Peyer's patch (tissue), 4 donors: ENCODE measurements around the gene CSRP1.

Source experiments
- POLR2A ChIP-seq, 2 donors: fragments of 450-650 bp; IDR thresholded peaks; one replicate each; pipeline ENCODE4 v1.5.1; 2017; ENCODE audit warnings: antibody characterized with exemption in 2 of 2, mild to moderate bottlenecking in 2 of 2, moderate library complexity in 2 of 2
- TF ChIP-seq, protein P1 (sequence below), 6 experiments: fragments of 450-650 bp in 4 of 6; fragments of 200-600 bp in 2 of 6; sonication (generic) in 1 of 6; IDR thresholded peaks; one replicate each; pipeline ENCODE4 v1.5.1; 2017 to 2019; ENCODE audit warnings: antibody characterized with exemption in 6 of 6, mild to moderate bottlenecking in 3 of 6, moderate library complexity in 1 of 6

DNA sequence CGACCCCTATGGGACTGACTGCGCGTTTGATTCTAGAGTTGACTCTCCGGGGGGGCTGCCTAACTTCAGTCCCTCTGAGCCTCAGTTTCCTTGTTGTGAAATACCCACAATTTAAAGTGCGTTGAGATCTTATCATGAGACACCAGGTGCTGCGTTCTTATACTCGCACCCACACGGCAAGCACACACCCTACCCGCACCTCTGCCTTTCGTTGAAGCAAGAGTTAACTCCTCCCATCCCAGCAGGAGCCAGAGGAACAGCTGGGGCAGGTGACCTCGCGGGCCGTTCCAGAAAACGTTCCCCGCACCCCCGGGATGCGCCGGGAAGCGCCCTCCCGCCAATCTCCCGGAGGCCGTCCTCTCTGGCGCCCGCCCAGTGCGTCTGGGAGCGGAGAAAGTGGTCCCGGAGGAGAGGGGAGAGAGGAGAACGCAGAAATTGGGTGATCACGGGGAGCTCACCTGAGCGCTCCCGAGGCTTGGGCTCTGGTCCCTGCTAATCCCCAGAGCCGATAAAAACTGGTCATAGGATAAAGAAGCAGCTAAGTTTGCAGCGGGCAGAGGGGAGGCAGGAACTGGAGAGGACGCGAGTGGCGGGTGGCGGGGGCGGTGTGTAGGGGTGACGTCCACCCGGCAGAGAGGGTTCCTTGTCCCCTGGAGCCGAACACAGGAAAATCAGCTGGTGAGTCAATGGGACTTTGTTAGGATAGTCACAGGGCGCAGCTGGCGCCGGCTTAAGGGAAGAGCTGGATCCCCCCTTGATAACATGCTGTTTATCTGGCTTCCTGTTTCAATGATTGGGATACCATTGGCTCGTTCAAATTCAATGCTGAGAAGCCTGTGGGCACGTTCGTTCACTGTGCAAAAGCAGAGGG, 32.9 kb upstream of the CSRP1 start:
- TF ChIP-seq, protein P1, sequence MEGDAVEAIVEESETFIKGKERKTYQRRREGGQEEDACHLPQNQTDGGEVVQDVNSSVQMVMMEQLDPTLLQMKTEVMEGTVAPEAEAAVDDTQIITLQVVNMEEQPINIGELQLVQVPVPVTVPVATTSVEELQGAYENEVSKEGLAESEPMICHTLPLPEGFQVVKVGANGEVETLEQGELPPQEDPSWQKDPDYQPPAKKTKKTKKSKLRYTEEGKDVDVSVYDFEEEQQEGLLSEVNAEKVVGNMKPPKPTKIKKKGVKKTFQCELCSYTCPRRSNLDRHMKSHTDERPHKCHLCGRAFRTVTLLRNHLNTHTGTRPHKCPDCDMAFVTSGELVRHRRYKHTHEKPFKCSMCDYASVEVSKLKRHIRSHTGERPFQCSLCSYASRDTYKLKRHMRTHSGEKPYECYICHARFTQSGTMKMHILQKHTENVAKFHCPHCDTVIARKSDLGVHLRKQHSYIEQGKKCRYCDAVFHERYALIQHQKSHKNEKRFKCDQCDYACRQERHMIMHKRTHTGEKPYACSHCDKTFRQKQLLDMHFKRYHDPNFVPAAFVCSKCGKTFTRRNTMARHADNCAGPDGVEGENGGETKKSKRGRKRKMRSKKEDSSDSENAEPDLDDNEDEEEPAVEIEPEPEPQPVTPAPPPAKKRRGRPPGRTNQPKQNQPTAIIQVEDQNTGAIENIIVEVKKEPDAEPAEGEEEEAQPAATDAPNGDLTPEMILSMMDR (IDR thresholded peaks at IDR 0.05): no peak
- no peak for TF ChIP-seq POLR2A (IDR thresholded peaks at IDR 0.05)
